HL-60 (cell line): ENCODE data around the gene SMARCA2.

Experiments
- GABPA ChIP-seq: IDR thresholded peaks from 2 replicates; pipeline ENCODE4 v1.6.1; 2012; ENCODE audit warnings: low read depth
- POLR2AphosphoS5 ChIP-seq: IDR thresholded peaks from 2 replicates; pipeline ENCODE4 v1.6.1; 2012; ENCODE audit warnings: low read depth
- SPI1 ChIP-seq: IDR thresholded peaks from 2 replicates; pipeline ENCODE4 v1.6.1; 2012; ENCODE audit warnings: low read depth, mild to moderate bottlenecking, borderline replicate concordance
- TF ChIP-seq, protein P1 (sequence below): IDR thresholded peaks from one replicate; pipeline ENCODE4 v1.5.1; 2011; ENCODE audit warnings: low read length, control low read depth, inconsistent platforms; ENCODE audit not compliant: insufficient read depth
- TF ChIP-seq, protein P2 (sequence below): IDR thresholded peaks from 2 replicates; pipeline ENCODE4 v1.6.1; 2012; ENCODE audit warnings: low read depth; ENCODE audit not compliant: insufficient replicate concordance

DNA sequence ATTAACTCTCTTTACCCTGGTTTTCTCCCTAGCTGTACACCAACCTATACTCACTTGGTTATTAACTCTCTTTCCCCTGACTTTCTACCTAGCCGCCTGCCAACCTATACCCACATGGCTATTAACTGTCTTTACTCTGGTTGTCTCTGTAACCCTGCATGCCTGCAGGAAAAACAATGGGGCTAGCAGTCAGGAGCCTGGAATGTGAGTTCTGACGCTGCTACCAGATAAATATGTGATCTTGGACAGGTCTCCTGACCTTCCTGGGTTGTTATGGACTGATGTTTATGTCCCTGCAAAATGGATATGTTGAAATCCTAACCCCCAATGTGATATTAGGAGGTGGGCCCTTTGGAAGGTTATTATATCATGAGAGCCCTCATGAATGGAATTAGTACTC, 119.2 kb downstream of the SMARCA2 start:
- TF ChIP-seq, protein P1, sequence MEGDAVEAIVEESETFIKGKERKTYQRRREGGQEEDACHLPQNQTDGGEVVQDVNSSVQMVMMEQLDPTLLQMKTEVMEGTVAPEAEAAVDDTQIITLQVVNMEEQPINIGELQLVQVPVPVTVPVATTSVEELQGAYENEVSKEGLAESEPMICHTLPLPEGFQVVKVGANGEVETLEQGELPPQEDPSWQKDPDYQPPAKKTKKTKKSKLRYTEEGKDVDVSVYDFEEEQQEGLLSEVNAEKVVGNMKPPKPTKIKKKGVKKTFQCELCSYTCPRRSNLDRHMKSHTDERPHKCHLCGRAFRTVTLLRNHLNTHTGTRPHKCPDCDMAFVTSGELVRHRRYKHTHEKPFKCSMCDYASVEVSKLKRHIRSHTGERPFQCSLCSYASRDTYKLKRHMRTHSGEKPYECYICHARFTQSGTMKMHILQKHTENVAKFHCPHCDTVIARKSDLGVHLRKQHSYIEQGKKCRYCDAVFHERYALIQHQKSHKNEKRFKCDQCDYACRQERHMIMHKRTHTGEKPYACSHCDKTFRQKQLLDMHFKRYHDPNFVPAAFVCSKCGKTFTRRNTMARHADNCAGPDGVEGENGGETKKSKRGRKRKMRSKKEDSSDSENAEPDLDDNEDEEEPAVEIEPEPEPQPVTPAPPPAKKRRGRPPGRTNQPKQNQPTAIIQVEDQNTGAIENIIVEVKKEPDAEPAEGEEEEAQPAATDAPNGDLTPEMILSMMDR = no peak
- no peak for TF ChIP-seq POLR2AphosphoS5
- TF ChIP-seq, protein P2, sequence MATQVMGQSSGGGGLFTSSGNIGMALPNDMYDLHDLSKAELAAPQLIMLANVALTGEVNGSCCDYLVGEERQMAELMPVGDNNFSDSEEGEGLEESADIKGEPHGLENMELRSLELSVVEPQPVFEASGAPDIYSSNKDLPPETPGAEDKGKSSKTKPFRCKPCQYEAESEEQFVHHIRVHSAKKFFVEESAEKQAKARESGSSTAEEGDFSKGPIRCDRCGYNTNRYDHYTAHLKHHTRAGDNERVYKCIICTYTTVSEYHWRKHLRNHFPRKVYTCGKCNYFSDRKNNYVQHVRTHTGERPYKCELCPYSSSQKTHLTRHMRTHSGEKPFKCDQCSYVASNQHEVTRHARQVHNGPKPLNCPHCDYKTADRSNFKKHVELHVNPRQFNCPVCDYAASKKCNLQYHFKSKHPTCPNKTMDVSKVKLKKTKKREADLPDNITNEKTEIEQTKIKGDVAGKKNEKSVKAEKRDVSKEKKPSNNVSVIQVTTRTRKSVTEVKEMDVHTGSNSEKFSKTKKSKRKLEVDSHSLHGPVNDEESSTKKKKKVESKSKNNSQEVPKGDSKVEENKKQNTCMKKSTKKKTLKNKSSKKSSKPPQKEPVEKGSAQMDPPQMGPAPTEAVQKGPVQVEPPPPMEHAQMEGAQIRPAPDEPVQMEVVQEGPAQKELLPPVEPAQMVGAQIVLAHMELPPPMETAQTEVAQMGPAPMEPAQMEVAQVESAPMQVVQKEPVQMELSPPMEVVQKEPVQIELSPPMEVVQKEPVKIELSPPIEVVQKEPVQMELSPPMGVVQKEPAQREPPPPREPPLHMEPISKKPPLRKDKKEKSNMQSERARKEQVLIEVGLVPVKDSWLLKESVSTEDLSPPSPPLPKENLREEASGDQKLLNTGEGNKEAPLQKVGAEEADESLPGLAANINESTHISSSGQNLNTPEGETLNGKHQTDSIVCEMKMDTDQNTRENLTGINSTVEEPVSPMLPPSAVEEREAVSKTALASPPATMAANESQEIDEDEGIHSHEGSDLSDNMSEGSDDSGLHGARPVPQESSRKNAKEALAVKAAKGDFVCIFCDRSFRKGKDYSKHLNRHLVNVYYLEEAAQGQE = no peak
- no peak for TF ChIP-seq GABPA
- TF ChIP-seq SPI1 = no peak
